DND-41 (cell line): ENCODE data around the gene NECTIN2.

ENCODE experiments used
- EZH2 ChIP-seq: IDR thresholded peaks from 3 replicates; pipeline ENCODE4 v1.6.1; 2012; ENCODE audit warnings: borderline replicate concordance, low read depth, mild to moderate bottlenecking, moderate library complexity, low read length, inconsistent platforms; ENCODE audit not compliant: severe bottlenecking
- TF ChIP-seq, protein P1 (sequence below): IDR thresholded peaks from 2 replicates; pipeline ENCODE4 v1.5.1; 2012; ENCODE audit warnings: borderline replicate concordance, low read length, moderate library complexity, mild to moderate bottlenecking; ENCODE audit not compliant: poor library complexity, severe bottlenecking; ENCODE audit errors: extremely low read depth

DNA sequence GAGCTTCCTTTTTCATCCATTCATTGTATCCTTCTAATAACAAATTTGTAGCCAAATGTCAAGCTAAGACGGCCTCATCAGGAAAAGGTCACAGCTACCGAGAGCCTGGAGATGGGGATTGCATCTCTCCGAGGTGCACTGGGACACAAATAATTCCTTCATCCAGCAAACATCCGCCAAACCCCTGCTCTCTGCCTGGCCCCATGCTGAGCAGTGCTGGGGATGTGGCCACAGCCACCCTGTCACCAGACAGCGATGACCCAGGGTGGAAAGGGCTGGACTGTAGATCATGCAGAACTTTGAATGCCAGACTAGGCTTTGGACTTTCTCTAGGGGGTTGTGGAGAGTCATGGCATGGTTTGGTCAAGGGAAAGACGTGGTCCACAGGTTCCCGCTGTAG lies 46.8 kb downstream of the NECTIN2 start:
- TF ChIP-seq, protein P1, sequence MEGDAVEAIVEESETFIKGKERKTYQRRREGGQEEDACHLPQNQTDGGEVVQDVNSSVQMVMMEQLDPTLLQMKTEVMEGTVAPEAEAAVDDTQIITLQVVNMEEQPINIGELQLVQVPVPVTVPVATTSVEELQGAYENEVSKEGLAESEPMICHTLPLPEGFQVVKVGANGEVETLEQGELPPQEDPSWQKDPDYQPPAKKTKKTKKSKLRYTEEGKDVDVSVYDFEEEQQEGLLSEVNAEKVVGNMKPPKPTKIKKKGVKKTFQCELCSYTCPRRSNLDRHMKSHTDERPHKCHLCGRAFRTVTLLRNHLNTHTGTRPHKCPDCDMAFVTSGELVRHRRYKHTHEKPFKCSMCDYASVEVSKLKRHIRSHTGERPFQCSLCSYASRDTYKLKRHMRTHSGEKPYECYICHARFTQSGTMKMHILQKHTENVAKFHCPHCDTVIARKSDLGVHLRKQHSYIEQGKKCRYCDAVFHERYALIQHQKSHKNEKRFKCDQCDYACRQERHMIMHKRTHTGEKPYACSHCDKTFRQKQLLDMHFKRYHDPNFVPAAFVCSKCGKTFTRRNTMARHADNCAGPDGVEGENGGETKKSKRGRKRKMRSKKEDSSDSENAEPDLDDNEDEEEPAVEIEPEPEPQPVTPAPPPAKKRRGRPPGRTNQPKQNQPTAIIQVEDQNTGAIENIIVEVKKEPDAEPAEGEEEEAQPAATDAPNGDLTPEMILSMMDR, result no peak
- no peak for TF ChIP-seq EZH2
